Fibroblast of skin of right quadriceps (primary cell): ENCODE measurements around the gene MCRS1.
"Not testable (repeated sequence)": the region's sequence is repeated elsewhere in the genome, so short reads cannot be mapped to it uniquely, and the experiment has no call there.

Source experiments
- DNase-seq: peaks from one replicate; pipeline ENCODE4 v3.0.0-alpha.2; 2013

MCRS1 gene

DNA sequence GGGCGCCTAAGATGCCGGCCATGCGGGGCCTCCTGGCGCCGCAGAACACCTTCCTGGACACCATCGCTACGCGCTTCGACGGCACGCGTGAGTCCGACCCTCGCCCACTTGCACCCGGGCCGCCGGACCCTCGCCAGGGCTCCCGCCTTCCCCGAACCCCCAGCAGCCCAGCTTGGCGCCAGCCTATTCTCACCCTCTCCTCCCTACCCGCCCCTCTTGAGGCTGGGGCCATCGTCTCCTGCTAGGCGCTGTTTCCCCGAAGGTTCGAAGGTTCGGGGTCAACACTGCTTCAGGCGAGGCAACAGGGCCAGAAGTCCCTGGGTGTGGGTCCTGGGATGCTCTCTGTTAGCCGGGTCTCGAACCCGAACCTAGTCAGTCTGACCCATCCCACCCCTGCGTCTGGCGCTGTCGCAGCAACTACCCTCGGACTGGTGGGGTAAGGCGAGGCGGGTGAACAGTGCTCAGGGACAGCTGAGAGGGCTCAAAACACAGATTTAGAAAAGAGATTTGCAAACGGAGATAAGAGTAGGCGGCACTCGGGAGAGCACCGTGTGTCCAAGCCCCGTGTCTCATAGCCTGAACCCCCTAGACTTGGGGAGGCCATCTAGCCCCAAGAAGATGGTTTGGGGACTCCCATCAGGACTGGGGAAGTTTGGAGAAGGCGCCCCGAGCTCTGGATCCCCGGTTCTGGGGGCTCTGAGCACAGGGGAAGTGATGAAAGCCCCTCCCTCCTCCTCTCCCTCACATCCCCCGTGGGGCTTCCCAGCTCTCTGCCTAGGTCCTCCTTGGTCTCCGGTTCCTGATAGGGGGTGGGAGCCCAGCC lies 28.3 kb downstream of the MCRS1 start:
- no peak for DNase-seq

DNA sequence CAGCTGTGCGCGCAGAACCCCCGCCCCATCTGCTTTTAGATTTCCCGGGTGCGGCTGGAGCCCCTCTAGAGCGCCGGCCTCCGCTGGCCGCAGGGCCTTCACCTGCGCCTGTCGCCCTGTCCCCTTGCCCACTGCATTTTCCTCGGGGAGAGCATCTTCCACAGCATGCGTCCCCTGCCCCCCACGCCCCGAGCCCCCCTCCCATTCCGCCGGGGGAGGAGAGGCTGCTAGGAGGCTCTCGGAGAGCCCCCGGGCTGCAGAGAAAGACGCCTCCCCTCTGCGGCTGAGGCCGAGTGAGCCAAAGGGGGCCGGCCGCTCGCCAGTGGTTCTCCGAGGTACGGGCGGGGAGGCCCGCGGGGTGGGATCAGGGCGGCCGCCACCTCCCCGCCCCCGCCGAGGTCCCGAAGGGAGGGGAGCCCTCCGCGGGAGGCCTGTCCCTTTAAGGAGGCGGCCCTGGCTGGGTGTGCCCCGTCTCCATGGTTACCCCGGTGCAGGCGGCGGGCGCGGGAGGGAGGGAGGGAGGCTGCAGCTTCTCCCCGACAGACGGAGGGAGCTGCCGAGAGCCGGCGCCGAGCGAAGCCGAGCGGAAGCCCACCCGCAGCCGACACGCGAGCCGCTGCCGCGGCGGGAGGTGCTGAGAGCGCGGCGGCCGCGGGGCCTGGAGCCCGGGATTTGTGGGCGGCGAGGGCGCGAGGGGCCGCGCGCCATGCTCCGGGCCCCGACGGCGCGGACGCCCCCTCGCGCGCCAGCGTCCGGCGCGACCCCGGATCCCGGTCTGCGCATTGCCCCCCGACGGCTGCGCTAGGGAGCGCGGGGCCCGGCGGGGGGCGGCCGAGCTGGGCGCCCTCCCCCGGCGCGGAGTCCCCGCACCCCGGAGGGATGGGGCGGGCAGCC lies 29.2 kb downstream of the MCRS1 start, which contains the start of gene KCNH3:
Gene KCNH3 (plus strand): TSS at position 521 of the 894 bp plus-strand sequence. CDS start 387 bp downstream, outside the sequence.
- peak; percentile 59 for DNase-seq

GRCh38 chr12:49537752-49538509 lies 30.0 kb downstream of the MCRS1 start:
- no peak for DNase-seq

GRCh38 chr12:49537231-49537751 lies 30.7 kb downstream of the MCRS1 start:
- DNase-seq: no peak

DNA sequence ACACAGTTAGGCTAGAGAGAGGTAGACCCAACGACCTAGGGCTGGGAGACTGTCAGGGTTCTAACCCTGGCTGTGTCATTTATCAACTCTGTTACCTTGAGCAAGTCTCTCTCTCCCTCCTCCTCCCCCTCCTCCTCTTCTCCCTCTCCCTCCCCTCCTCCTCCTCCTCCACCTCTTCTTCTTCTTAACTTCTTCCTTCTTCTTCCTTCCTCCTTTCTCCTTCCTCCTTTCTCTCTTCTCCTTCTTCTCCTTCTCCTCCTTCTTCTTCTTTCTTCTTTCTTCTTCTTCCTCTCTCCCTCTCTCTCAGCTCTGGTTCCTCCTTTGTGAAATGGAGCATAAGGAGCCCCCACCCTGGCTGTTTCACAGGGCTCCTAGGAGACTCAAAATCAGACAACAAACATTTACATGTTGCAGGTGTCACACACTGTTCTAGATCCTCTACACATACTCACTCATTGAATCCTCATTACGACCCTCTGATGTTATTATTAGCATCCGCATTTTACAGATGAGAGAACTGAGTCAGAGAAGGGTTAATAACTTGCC lies 31.3 kb downstream of the MCRS1 start:
- DNase-seq: no peak

DNA sequence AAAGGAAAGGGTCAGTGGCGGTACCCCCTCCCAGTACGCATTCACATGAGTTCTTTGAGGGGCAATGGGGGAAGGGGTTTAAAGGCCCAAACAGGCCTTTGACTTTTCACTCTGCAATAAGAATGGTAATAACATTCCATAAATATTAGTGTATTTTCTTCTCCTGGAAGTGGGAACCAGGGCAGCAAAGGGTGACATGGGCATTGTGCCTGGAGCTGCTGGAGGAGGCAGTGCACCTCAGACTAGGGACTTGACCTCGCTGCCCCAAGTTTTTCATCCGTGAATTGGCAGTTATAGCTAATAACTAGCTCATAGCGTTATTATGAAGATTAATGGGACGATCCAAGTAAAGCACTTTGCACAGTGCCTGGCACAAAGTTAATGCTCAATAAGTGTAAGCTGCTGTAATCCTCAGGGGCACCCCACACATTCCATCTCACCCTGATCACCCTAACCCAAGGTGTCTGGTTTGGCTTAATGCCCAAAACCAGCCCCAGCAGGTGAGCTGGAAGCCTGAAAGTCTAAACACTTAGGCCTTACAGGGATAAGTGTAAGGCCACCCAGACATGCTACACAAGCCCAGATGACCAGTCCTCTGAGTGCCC lies 31.9 kb downstream of the MCRS1 start:
- DNase-seq: no peak

DNA sequence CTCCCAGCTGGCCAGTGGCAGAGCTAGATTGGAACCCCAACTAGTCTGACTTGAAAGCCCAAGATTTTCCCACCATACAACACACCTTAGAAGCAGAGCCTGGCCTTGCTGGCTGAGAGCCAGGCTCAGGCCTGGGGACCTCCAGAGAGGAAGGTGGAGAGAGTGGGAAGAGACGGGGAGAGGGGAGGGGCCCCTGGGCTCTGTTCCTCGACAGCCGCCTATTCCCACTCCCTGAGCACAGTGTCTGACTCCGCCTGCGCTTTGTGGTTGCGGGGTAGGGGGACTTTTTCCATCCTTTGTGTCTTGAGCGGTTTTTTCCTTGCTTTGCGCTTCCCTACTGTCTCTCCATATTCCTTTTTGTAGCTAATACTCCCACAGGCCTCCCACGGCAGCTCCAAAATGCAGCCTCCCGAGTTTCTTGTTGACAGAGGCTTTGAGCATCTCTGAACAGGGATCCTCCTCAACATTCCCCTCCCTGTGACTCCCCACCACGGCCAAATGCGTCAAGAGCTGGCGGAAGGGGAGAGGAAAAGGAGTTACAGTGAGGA lies 33.1 kb downstream of the MCRS1 start:
- DNase-seq: no peak

- not testable (repeated sequence) for DNase-seq
Observed at GRCh38 chr12:49534122-49534521, 33.8 kb downstream of the MCRS1 start.

GRCh38 chr12:49533331-49533730 lies 34.6 kb downstream of the MCRS1 start:
- no peak for DNase-seq

GRCh38 chr12:49531745-49532144 lies 36.2 kb downstream of the MCRS1 start:
- DNase-seq: no peak

DNA sequence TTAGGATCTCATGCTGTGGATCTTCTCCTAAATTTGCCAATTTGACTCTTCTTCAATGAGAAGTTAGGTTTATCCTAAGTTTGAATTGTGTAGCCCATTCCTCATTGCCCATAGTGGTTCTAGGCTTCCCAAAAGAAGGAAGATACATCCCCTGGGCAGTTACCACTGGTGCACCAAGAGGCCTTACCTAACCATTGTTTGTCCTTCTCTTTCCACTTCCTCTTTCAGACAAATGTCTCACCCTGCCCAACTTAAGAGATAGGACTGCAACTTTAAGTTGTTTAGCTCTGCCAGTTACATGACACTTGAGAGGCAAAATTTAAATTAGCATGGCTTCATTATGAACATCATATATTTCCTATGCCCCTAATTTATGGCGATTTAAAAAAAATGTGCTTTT lies 38.5 kb downstream of the MCRS1 start:
- no peak for DNase-seq

- DNase-seq: no peak
Observed at GRCh38 chr12:49527361-49528130, 40.4 kb downstream of the MCRS1 start.

DNA sequence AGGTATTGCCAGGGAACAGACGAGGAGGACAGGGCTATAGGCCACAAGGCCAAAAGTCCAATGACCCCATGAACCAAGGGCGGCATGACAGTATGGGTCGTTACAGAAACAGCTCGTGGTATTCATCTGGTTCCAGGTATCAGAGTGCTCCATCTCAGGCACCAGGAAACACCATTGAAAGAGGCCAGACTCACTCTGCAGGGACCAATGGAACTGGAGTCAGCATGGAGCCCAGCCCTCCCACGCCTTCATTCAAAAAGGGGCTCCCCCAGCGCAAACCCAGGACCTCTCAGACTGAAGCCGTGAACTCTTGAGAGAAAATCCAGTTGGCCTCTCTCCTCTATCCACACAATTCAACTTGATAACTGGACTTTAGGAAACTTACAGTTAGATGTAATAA lies 42.0 kb downstream of the MCRS1 start:
- DNase-seq: no peak

- DNase-seq: no peak
Observed at GRCh38 chr12:49524660-49525324, 43.1 kb downstream of the MCRS1 start.

DNA sequence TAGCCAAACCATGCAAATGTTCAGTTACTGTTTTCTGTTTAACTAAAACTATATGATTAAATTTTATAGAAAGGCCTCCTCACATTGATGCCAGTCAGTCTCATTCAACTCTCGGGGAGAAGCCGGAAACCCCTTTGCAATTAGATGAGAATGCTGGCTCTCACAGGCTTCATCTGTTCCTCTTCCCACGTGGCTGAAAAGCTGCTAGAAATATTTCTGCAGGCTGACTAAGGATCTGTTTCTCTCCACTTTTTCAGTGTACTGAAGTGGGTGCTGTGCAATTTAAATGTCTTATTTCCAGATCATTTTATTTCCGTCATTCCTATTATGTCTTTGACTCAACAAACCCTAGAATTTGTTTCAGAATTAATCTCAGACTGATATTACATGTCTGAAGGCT lies 46.6 kb downstream of the MCRS1 start:
- no peak for DNase-seq

GRCh38 chr12:49519574-49519936 lies 48.4 kb downstream of the MCRS1 start:
- DNase-seq: no peak

DNA sequence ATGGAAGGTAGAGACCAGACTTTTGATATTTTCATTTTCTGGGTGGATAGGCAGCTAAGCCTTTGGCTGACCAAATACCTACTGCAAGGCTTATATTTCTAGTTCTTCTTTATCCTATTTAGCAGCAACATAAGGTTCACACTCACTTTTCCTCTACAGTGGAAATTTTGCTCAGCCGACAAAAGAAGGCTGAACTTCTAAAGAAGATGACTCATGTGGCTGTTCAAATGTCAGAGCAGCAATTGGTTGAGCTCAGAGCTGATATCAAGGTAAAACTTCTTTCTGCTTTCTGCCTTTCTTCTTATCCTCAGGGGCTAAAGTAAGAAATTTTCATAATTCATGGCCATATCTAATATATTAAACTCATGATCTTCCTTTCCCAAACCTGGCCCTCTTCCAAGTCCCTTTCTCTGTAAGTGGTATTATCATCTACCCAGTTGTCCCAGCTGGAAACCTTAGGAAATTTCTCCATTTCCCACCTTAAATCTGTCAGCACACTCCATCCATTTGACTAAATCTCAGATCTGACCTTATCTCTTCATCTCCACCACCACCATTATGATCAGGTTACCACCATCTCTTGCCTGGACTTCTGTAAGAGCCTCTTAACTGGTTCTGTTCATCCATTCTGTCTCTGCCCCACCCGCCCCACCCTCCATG lies 48.9 kb downstream of the MCRS1 start:
- peak; percentile 24 for DNase-seq

- peak; percentile 80 for DNase-seq
Observed at GRCh38 chr12:49515266-49515665, 52.7 kb downstream of the MCRS1 start.

DNA sequence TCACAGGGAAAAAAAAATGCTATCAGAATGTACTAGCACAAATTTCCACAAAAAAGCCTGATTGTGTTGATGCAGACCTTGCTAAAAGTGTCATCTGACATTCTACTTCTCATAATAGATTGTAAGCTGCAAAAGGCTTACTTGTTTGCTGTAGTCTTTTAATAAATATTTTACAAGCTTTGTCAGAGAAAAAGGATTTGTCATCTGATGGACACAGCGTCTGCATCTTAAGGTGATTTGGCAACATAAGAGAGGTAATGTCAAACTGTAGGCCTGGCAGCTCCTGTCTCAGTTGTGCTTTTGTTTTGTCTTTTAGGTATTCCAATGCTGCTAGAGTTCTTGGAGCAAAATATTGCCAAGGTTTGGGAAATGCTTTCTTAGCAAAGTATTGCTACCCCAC lies 55.4 kb downstream of the MCRS1 start:
- no peak for DNase-seq

DNA sequence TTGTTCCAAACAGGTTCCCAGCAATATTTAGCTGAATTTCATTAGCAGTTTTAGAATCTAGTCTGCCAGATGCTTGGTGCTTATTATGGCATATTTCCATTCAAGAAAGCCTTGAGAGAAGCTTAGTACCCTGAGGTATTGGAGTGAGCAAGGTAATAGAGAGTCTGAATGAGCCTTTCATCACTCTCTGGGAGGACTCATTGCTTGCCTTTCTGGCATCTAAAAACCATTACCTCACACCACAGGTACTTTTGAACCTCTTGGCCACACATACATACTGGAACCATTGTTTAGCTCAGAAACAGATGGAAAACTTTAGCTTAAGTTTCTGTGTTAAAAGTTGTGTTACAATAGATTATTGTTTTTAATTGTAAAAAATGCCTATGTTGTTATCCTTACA lies 56.5 kb downstream of the MCRS1 start:
- no peak for DNase-seq
